ENCODE measurements around the gene TMEM184A. TPM values are rescaled to one million over a fixed set of nuclear protein-coding genes. Genes with fewer than 3 reads are reported as not detected.
A peak's percentile ranks its signal among the peaks of the same experiment; 100 is the strongest.

Gene TMEM184A
- total and polyA plus RNA-seq, 7 donors = 0.28 to 60.3 (median 9.3) TPM; not detected in 3

GRCh38 chr7:1533547-1534329 is 22.3 kb downstream of the TMEM184A start:
- intact Hi-C loops (cut with DNase I) = loop anchor here (10.0 kb wide), 1 partner anchor 1019 kb away; the partner anchor contains the start of gene PDGFA
- Histone ChIP-seq H3K9me3 (no peaks in the 10 kb centered on the region), H3K27me3 (no peaks in the 10 kb centered on the region), H3K27ac (peak overlapping the region; percentile 95 to 100 (median 98)), H3K4me1 (peaks cover 0 to 75% (median 61%) of the 10 kb centered on the region in 4 donors), H3K4me3 (peak overlapping the region in 3 of 4 donors; percentile 70 to 80 (median 78)), H3K36me3 (peaks cover 0 to under 1% (median 0%) of the 10 kb centered on the region in 4 donors)
- WGBS, 2 donors = 65 to 67% methylated on average over 24 of the region's 24 CpGs
- TF ChIP-seq POLR2AphosphoS5 (IDR thresholded peaks at IDR 0.05) (peak in 1 of 4 donors; percentile 21), POLR2A (IDR thresholded peaks at IDR 0.05) (no peak), CTCF (IDR thresholded peaks at IDR 0.05) (no peak), EP300 (IDR thresholded peaks at IDR 0.05) (no peak)
- peak; percentile 80 for DNase-seq

- peak overlapping the region; percentile 56 to 80 (median 74) for H3K4me3 ChIP-seq
- no peak for DNase-seq
- peaks cover 0 to 70% (median 56%) of the 10 kb centered on the region in 4 donors for H3K4me1 ChIP-seq
- H3K9me3 ChIP-seq = no peaks in the 10 kb centered on the region
- intact Hi-C loops (cut with DNase I) = loop anchor here (10.0 kb wide), 1 partner anchor 1018 kb away; the partner anchor contains the start of gene PDGFA
- H3K36me3 ChIP-seq = no peaks in the 10 kb centered on the region
- 7 to 16% methylated on average over 9 of the region's 9 CpGs for WGBS, 2 donors
- peak overlapping the region; percentile 95 to 100 (median 98) for H3K27ac ChIP-seq
- TF ChIP-seq POLR2A (IDR thresholded peaks at IDR 0.05) (no peak), CTCF (IDR thresholded peaks at IDR 0.05) (no peak)
- H3K27me3 ChIP-seq = no peaks in the 10 kb centered on the region
Measured at GRCh38 chr7:1533255-1533546, 22.8 kb downstream of the TMEM184A start.

GRCh38 chr7:1532456-1533254 is 23.4 kb downstream of the TMEM184A start:
- Histone ChIP-seq H3K27me3 (no peaks in the 10 kb centered on the region), H3K36me3 (no peaks in the 10 kb centered on the region), H3K4me1 (peaks cover 0 to 64% (median 50%) of the 10 kb centered on the region in 4 donors), H3K27ac (peak overlapping the region; percentile 95 to 100 (median 98)), H3K4me3 (peak overlapping the region; percentile 56 to 80 (median 74)), H3K9me3 (no peaks in the 10 kb centered on the region)
- TF ChIP-seq EP300 (IDR thresholded peaks at IDR 0.05) (no peak), POLR2AphosphoS5 (IDR thresholded peaks at IDR 0.05) (peak; percentile 34 to 83 (median 72)), POLR2A (IDR thresholded peaks at IDR 0.05) (peak; percentile 29 to 32), CTCF (IDR thresholded peaks at IDR 0.05) (no peak)
- intact Hi-C loops (cut with DNase I) = loop anchor here (10.0 kb wide), 1 partner anchor 1018 kb away; the partner anchor contains the start of gene PDGFA
- WGBS, 2 donors = 0 to 2% methylated on average over 36 of the region's 36 CpGs
- DNase-seq = peak; percentile 93

- H3K36me3 ChIP-seq = no peaks in the 10 kb centered on the region
Measured at GRCh38 chr7:1531979-1532455, 24.0 kb downstream of the TMEM184A start.

More at GRCh38 chr7:1531979-1532455, 24.0 kb downstream of the TMEM184A start:
- Histone ChIP-seq H3K27me3 (no peaks in the 10 kb centered on the region), H3K27ac (peak overlapping the region; percentile 95 to 100 (median 98)), H3K4me1 (peaks cover 0 to 61% (median 48%) of the 10 kb centered on the region in 4 donors), H3K4me3 (peak overlapping the region; percentile 56 to 80 (median 74)), H3K9me3 (no peaks in the 10 kb centered on the region)
- 6 to 16% methylated on average over 10 of the region's 10 CpGs for WGBS, 2 donors
- DNase-seq = peak; percentile 74
- intact Hi-C loops (cut with DNase I) = loop anchor here (2.0 to 10.0 kb wide), 3 partner anchors 27 to 1017 kb away; partner anchors contain the start of genes INTS1 and PDGFA
- TF ChIP-seq POLR2AphosphoS5 (IDR thresholded peaks at IDR 0.05) (no peak), EP300 (IDR thresholded peaks at IDR 0.05) (no peak), POLR2A (IDR thresholded peaks at IDR 0.05) (no peak), CTCF (IDR thresholded peaks at IDR 0.05) (no peak)

Measured in sigmoid colon (tissue), 7 donors.